HCT116 (cell line): ENCODE measurements around the gene SLCO1A2. TPM values are rescaled to one million over a fixed set of nuclear protein-coding genes. Genes with fewer than 3 reads are reported as not detected.

ENCODE experiments used
- ATAC-seq: fragments of 200-7000 bp; cut with Tn5 transposase; 2 replicates; pipeline ENCODE4 v1.9.1; 2020; ENCODE audit warnings: mild to moderate bottlenecking, moderate library complexity
- BruUV-seq: library from RNA; stranded (reverse); fragments of 400-500 nt; replicated peaks from 2 replicates; lab custom pipeline; 2021; lab: Mats Ljungman, UMichigan
- CTCF ChIA-PET: fragments of 300-600 bp; sonication (Branson Sonifier 250); formaldehyde crosslinking; loops from one replicate; lab custom pipeline; 2021; ENCODE audit warnings: antibody characterized with exemption; lab: Charles Lee
- POLR2A ChIA-PET: fragments of 300-600, 350-600 bp; sonication (Branson Sonifier 250); formaldehyde crosslinking; loops from one replicate; lab custom pipeline; 2021; ENCODE audit warnings: antibody characterized with exemption; lab: Charles Lee
- RAD21 ChIA-PET, 2 experiments: fragments of 300-600 bp; sonication (Branson Sonifier 250); formaldehyde crosslinking; loops; one replicate each; lab custom pipeline; 2023; ENCODE audit warnings: low total read pairs in 2 of 2; ENCODE audit not compliant: uncharacterized antibody in 2 of 2, unreplicated experiment in 2 of 2, low non-redundant PET in 1 of 2; lab: Charles Lee
- DNase-seq: peaks from one replicate; pipeline ENCODE4 v3.0.0-alpha.2; 2010; ENCODE audit warnings: low read depth, low spot score
- H2AFZ ChIP-seq: fragments of 200-600 bp; shearing (Covaris generic), sonication (generic); 2 replicates; pipeline ENCODE4 v1.6.1; 2017; ENCODE audit warnings: low read depth, mixed run types, mixed read lengths, antibody characterized with exemption, low read length; ENCODE audit not compliant: poor library complexity, severe bottlenecking
- H3K27ac ChIP-seq: 2 replicates; pipeline ENCODE4 v1.5.1; 2012; ENCODE audit warnings: low read depth, low read length
- H3K27me3 ChIP-seq: fragments of 200-600 bp; sonication (generic); 2 replicates; pipeline ENCODE4 v1.6.1; 2016; ENCODE audit warnings: mixed run types, low read length, mixed read lengths; ENCODE audit not compliant: insufficient read depth
- H3K36me3 ChIP-seq, 2 experiments: fragments of 200-500 bp in 1 of 2; fragments of 200-600 bp in 1 of 2; sonication (Bioruptor generic) in 1 of 2; sonication (generic) in 1 of 2; 2 replicates each; pipeline versions ENCODE4 v1.5.1 to v1.6.1; 2014 to 2016; ENCODE audit warnings: low read length in 2 of 2, inconsistent platforms in 1 of 2, mixed read lengths in 1 of 2, mixed run types in 1 of 2; ENCODE audit not compliant: insufficient read depth in 2 of 2, control insufficient read depth in 1 of 2
- H3K4me1 ChIP-seq, 2 experiments: fragments of 200-600 bp in 1 of 2; sonication (generic) in 1 of 2; 2 replicates each; pipeline versions ENCODE4 v1.5.1 to v1.6.1; 2012 to 2017; ENCODE audit warnings: low read length in 2 of 2, inconsistent platforms in 1 of 2, mild to moderate bottlenecking in 1 of 2, mixed read lengths in 1 of 2, mixed run types in 1 of 2, moderate library complexity in 1 of 2; ENCODE audit not compliant: insufficient read depth in 2 of 2, control insufficient read depth in 1 of 2
- H3K4me2 ChIP-seq: fragments of 200-600 bp; sonication (generic); 2 replicates; pipeline ENCODE4 v1.6.1; 2017; ENCODE audit warnings: mixed run types, low read length, mixed read lengths
- H3K4me3 ChIP-seq, 2 experiments: fragments of 200-600 bp in 1 of 2; sonication (generic) in 1 of 2; replicated peaks in 1 of 2; 2 replicates each; pipeline ENCODE4 v1.5.1; 2011 to 2016; ENCODE audit warnings: low read length in 2 of 2, control low read depth in 1 of 2, low read depth in 1 of 2, mild to moderate bottlenecking in 1 of 2, mixed read lengths in 1 of 2, mixed run types in 1 of 2
- H3K79me2 ChIP-seq: fragments of 200-600 bp; sonication (generic); 2 replicates; pipeline ENCODE4 v1.6.1; 2017; ENCODE audit warnings: mild to moderate bottlenecking, mixed run types, low read length, moderate library complexity, mixed read lengths; ENCODE audit not compliant: insufficient read depth
- H3K9ac ChIP-seq: fragments of 200-600 bp; sonication (generic); 2 replicates; pipeline ENCODE4 v1.6.1; 2016; ENCODE audit warnings: low read length, mixed read lengths
- H3K9me2 ChIP-seq: fragments of 200-600 bp; sonication (generic), shearing (Covaris generic); 2 replicates; pipeline ENCODE4 v1.6.1; 2017; ENCODE audit warnings: mixed run types, mild to moderate bottlenecking, moderate library complexity; ENCODE audit not compliant: insufficient read depth
- H3K9me3 ChIP-seq, 2 experiments: fragments of 200-500 bp in 1 of 2; fragments of 200-600 bp in 1 of 2; sonication (Bioruptor generic) in 1 of 2; sonication (generic) in 1 of 2; 2 replicates each; pipeline ENCODE4 v1.6.1; 2014 to 2017; ENCODE audit warnings: low read length in 2 of 2, mixed read lengths in 2 of 2, inconsistent platforms in 1 of 2, low read depth in 1 of 2, mild to moderate bottlenecking in 1 of 2, mixed run types in 1 of 2, moderate library complexity in 1 of 2; ENCODE audit not compliant: control insufficient read depth in 1 of 2, insufficient read depth in 1 of 2
- H4K20me1 ChIP-seq: fragments of 200-600 bp; sonication (generic), shearing (Covaris generic); 2 replicates; pipeline ENCODE4 v1.6.1; 2017; ENCODE audit warnings: mixed run types, mild to moderate bottlenecking, moderate library complexity; ENCODE audit not compliant: insufficient read depth
- CBX3 ChIP-seq: IDR thresholded peaks from 2 replicates; pipeline ENCODE4 v1.6.1; 2012; ENCODE audit warnings: low read depth
- CEBPB ChIP-seq: IDR thresholded peaks from 2 replicates; pipeline ENCODE4 v1.6.1; 2012; ENCODE audit warnings: low read depth
- EZH2phosphoT487 ChIP-seq: fragments of 200-600 bp; IDR thresholded peaks from 2 replicates; pipeline ENCODE4 v1.6.1; 2018; ENCODE audit warnings: antibody characterized with exemption, borderline replicate concordance
- FOSL1 ChIP-seq: IDR thresholded peaks from 2 replicates; pipeline ENCODE4 v1.6.1; 2012; ENCODE audit warnings: low read depth
- POLR2AphosphoS5 ChIP-seq: IDR thresholded peaks from 2 replicates; pipeline ENCODE4 v1.6.1; 2011; ENCODE audit warnings: mild to moderate bottlenecking, low read depth, low read length, moderate library complexity
- SIN3A ChIP-seq: IDR thresholded peaks from 2 replicates; pipeline ENCODE4 v1.6.1; 2012; ENCODE audit warnings: low read depth
- SP1 ChIP-seq: IDR thresholded peaks from 2 replicates; pipeline ENCODE4 v1.6.1; 2012; ENCODE audit warnings: low read depth
- SRF ChIP-seq: IDR thresholded peaks from 2 replicates; pipeline ENCODE4 v1.6.1; 2012; ENCODE audit warnings: low read depth
- TCF7L2 ChIP-seq: IDR thresholded peaks from 2 replicates; pipeline ENCODE4 v1.7.0; 2011; ENCODE audit warnings: borderline replicate concordance, inconsistent platforms; ENCODE audit not compliant: insufficient read depth, insufficient read length; ENCODE audit errors: extremely low read depth
- YY1 ChIP-seq: IDR thresholded peaks from 2 replicates; pipeline ENCODE4 v1.6.1; 2011; ENCODE audit warnings: low read length, low read depth, moderate library complexity, mild to moderate bottlenecking; ENCODE audit not compliant: insufficient replicate concordance; ENCODE audit errors: extremely low read depth
- ZFX ChIP-seq: fragments of 450-650 bp; IDR thresholded peaks from 2 replicates; pipeline ENCODE4 v1.6.1; 2017
- ZNF274 ChIP-seq: fragments of 200-500 bp; sonication (Bioruptor generic); IDR thresholded peaks from 2 replicates; pipeline ENCODE4 v1.6.1; 2014; ENCODE audit warnings: mild to moderate bottlenecking, low read depth, low read length, inconsistent platforms
- intact Hi-C: fragments of 100-400 bp; cut with micrococcal nuclease; formaldehyde crosslinking; loops from 2 replicates; pipeline ENCODE4 v1.10.0; 2022
- total RNA-seq: library from RNA; stranded (reverse); gene quantifications from one replicate; pipeline ENCODE4 v1.2.1, GENCODE V29; 2021; ENCODE audit not compliant: unreplicated experiment
- TF ChIP-seq, protein P1 (sequence below), 3 experiments: fragments of 200-600 bp in 1 of 3; sonication (generic) in 1 of 3; IDR thresholded peaks in 2 of 3; conservative IDR thresholded peaks in 1 of 3; 2 replicates each; pipeline ENCODE4 v1.5.1; 2012 to 2017; ENCODE audit warnings: low read depth in 2 of 3, low read length in 2 of 3, antibody characterized with exemption in 1 of 3, borderline replicate concordance in 1 of 3, control low read depth in 1 of 3, mild to moderate bottlenecking in 1 of 3, mixed read lengths in 1 of 3, mixed run types in 1 of 3, moderate library complexity in 1 of 3; ENCODE audit not compliant: insufficient read depth in 1 of 3
- TF ChIP-seq, protein P2 (sequence below): IDR thresholded peaks from 2 replicates; pipeline ENCODE4 v1.6.1; 2011; ENCODE audit warnings: mild to moderate bottlenecking, low read length, moderate library complexity; ENCODE audit not compliant: insufficient replicate concordance; ENCODE audit errors: extremely low read depth

The SLCO1A2 gene
- total RNA-seq, 1 experiment from 2014 or later: 0.49 TPM

DNA sequence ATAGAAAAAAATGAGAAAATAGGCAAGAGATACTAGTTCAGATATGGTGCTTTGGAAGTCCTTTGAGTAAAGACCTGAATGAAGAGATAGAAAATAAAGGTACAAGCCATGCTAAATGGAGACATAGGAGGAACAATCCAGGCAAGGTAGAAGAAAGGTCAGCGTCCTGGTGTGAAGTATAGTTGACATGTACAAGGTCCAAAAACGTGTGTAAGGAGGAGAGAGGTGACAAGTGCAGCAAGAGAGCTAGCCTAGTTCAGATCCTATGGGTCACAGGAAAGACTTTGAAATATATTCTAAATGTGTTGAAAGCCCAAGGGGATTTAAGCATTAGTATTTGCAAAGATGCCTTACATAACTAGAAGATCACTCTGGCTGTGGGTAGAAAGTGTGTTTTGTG is 115.5 kb downstream of the SLCO1A2 start:
- Histone ChIP-seq H3K9me2 (no peaks in the 10 kb centered on the region), H3K79me2 (no peaks in the 10 kb centered on the region), H3K4me2 (no peak overlapping the region), H3K4me1 (no peaks in the 10 kb centered on the region), H3K9me3 (no peaks in the 10 kb centered on the region), H4K20me1 (no peaks in the 10 kb centered on the region), H3K4me3 (no peak overlapping the region), H3K9ac (no peak overlapping the region), H2AFZ (no peak overlapping the region), H3K36me3 (no peaks in the 10 kb centered on the region), H3K27ac (no peak overlapping the region), H3K27me3 (no peaks in the 10 kb centered on the region)
- DNase-seq (no peak), ATAC-seq (no peak)
- TF ChIP-seq CBX3: no peak
- TF ChIP-seq TCF7L2: no peak
- TF ChIP-seq SIN3A: no peak
- TF ChIP-seq, protein P1, sequence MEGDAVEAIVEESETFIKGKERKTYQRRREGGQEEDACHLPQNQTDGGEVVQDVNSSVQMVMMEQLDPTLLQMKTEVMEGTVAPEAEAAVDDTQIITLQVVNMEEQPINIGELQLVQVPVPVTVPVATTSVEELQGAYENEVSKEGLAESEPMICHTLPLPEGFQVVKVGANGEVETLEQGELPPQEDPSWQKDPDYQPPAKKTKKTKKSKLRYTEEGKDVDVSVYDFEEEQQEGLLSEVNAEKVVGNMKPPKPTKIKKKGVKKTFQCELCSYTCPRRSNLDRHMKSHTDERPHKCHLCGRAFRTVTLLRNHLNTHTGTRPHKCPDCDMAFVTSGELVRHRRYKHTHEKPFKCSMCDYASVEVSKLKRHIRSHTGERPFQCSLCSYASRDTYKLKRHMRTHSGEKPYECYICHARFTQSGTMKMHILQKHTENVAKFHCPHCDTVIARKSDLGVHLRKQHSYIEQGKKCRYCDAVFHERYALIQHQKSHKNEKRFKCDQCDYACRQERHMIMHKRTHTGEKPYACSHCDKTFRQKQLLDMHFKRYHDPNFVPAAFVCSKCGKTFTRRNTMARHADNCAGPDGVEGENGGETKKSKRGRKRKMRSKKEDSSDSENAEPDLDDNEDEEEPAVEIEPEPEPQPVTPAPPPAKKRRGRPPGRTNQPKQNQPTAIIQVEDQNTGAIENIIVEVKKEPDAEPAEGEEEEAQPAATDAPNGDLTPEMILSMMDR (IDR thresholded peaks at IDR 0.05 in 2 of 3, conservative IDR thresholded peaks at IDR 0.05 in 1 of 3; ENCODE audit: borderline replicate concordance in 1 of 3, insufficient read depth in 1 of 3, low read depth in 2 of 3, low read length in 2 of 3): no peak
- no peak for TF ChIP-seq ZNF274
- TF ChIP-seq ZFX: no peak
- no peak for TF ChIP-seq SRF
- TF ChIP-seq EZH2phosphoT487: no peak
- no peak for TF ChIP-seq FOSL1
- no peak for TF ChIP-seq POLR2AphosphoS5
- TF ChIP-seq CEBPB: no peak
- TF ChIP-seq, protein P2, sequence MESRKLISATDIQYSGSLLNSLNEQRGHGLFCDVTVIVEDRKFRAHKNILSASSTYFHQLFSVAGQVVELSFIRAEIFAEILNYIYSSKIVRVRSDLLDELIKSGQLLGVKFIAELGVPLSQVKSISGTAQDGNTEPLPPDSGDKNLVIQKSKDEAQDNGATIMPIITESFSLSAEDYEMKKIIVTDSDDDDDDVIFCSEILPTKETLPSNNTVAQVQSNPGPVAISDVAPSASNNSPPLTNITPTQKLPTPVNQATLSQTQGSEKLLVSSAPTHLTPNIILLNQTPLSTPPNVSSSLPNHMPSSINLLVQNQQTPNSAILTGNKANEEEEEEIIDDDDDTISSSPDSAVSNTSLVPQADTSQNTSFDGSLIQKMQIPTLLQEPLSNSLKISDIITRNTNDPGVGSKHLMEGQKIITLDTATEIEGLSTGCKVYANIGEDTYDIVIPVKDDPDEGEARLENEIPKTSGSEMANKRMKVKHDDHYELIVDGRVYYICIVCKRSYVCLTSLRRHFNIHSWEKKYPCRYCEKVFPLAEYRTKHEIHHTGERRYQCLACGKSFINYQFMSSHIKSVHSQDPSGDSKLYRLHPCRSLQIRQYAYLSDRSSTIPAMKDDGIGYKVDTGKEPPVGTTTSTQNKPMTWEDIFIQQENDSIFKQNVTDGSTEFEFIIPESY: no peak
- no peak for TF ChIP-seq YY1
- no peak for TF ChIP-seq SP1
- CTCF ChIA-PET: no interaction called here
- BruUV-seq: no TSS peak
- intact Hi-C loops: no loop called here
- POLR2A ChIA-PET: no interaction called here
- RAD21 ChIA-PET: no interaction called here

Other genes with a start within 250 kb of the SLCO1A2 start
- gene SLCO1B1, start 203.7 kb downstream of the SLCO1A2 start, total RNA-seq: 0.32 TPM
- not detected for gene IAPP, start 38.0 kb upstream of the SLCO1A2 start, total RNA-seq
- 17.3 TPM for gene PYROXD1, start 102.7 kb upstream of the SLCO1A2 start, total RNA-seq
- gene RECQL, start 166.7 kb upstream of the SLCO1A2 start, total RNA-seq: 21.3 TPM
- gene GOLT1B, start 166.9 kb upstream of the SLCO1A2 start, total RNA-seq: 43.5 TPM
- 0.76 TPM for gene SPX, start 191.4 kb upstream of the SLCO1A2 start, total RNA-seq